PC-9 (cell line): Measurements from ENCODE around the gene HMGXB4. TPM values are rescaled to one million over a fixed set of nuclear protein-coding genes. Genes with fewer than 3 reads are reported as not detected.

Experiments
- BruUV-seq: library from RNA; stranded (reverse); fragments of 400-500 nt; replicated peaks from 2 replicates; lab custom pipeline; 2021; lab: Mats Ljungman, UMichigan
- CTCF ChIA-PET: fragments of 300-600 bp; sonication (Branson Sonifier 250); formaldehyde crosslinking; loops from one replicate; lab custom pipeline; 2022; ENCODE audit warnings: antibody characterized with exemption; lab: Charles Lee
- POLR2A ChIA-PET: fragments of 300-600 bp; sonication (Branson Sonifier 250); formaldehyde crosslinking; loops from one replicate; lab custom pipeline; 2022; ENCODE audit warnings: antibody characterized with exemption; ENCODE audit not compliant: unreplicated experiment; lab: Charles Lee
- DNase-seq, 2 experiments: peaks; one replicate each; pipeline versions ENCODE4 v3.0.0 to v3.0.0-alpha.2; 2015 to 2022; ENCODE audit warnings: mixed read lengths in 1 of 2
- H2AFZ ChIP-seq: fragments of 200-600 bp; sonication (generic); 2 replicates; pipeline ENCODE4 v1.8.1; 2017; ENCODE audit warnings: antibody characterized with exemption
- H3F3A ChIP-seq: fragments of 200-600 bp; sonication (generic); 2 replicates; pipeline ENCODE4 v1.8.1; 2017; ENCODE audit warnings: antibody characterized with exemption, mild to moderate bottlenecking, low read depth; ENCODE audit not compliant: insufficient read depth
- H3K27ac ChIP-seq: fragments of 200-600 bp; sonication (generic); 2 replicates; pipeline ENCODE4 v1.6.1; 2016; ENCODE audit warnings: mixed run types
- H3K27me3 ChIP-seq: fragments of 200-600 bp; sonication (generic); 2 replicates; pipeline ENCODE4 v1.6.1; 2016; ENCODE audit warnings: low read depth, mixed run types; ENCODE audit not compliant: insufficient read depth
- H3K36me3 ChIP-seq: fragments of 200-600 bp; sonication (generic); 2 replicates; pipeline ENCODE4 v1.6.1; 2016; ENCODE audit warnings: low read depth, mixed run types
- H3K4me1 ChIP-seq: fragments of 200-600 bp; sonication (generic); replicated peaks from 2 replicates; pipeline ENCODE4 v1.6.1; 2016; ENCODE audit warnings: mixed run types; ENCODE audit not compliant: insufficient read depth
- H3K4me2 ChIP-seq: fragments of 200-600 bp; sonication (generic); 2 replicates; pipeline ENCODE4 v1.6.1; 2017; ENCODE audit warnings: mixed run types
- H3K4me3 ChIP-seq: fragments of 200-600 bp; sonication (generic); 2 replicates; pipeline ENCODE4 v1.6.1; 2016; ENCODE audit warnings: mixed run types
- H3K79me2 ChIP-seq: fragments of 200-600 bp; sonication (generic); 2 replicates; pipeline ENCODE4 v1.6.1; 2017; ENCODE audit warnings: low read depth, mixed run types
- H3K9me2 ChIP-seq: fragments of 200-600 bp; sonication (generic); 2 replicates; pipeline ENCODE4 v1.8.1; 2017; ENCODE audit warnings: mild to moderate bottlenecking; ENCODE audit not compliant: insufficient read depth
- H3K9me3 ChIP-seq: fragments of 200-600 bp; sonication (generic); 2 replicates; pipeline ENCODE4 v1.8.1; 2016; ENCODE audit warnings: low read depth; ENCODE audit not compliant: insufficient read depth
- H4K20me1 ChIP-seq: fragments of 200-600 bp; sonication (generic); 2 replicates; pipeline ENCODE4 v1.8.1; 2017; ENCODE audit not compliant: insufficient read depth
- EZH2 ChIP-seq: fragments of 200-600 bp; sonication (generic); IDR thresholded peaks from 2 replicates; pipeline ENCODE4 v1.8.0; 2017; ENCODE audit warnings: antibody characterized with exemption, low read depth
- intact Hi-C: fragments of 100-400 bp; cut with micrococcal nuclease; formaldehyde crosslinking; loops from one replicate; pipeline ENCODE4 v1.10.0; 2022; ENCODE audit not compliant: unreplicated experiment
- total RNA-seq: library from RNA; stranded (reverse); gene quantifications from 2 replicates; pipeline ENCODE4 v1.2.3, GENCODE V29; 2021
- TF ChIP-seq, protein P1 (sequence below): fragments of 200-600 bp; sonication (generic); conservative IDR thresholded peaks from 2 replicates; pipeline ENCODE4 v1.6.1; 2017; ENCODE audit warnings: mixed run types, antibody characterized with exemption, mild to moderate bottlenecking, moderate library complexity

The HMGXB4 gene
- total RNA-seq, 1 experiment from 2014 or later = 29.2 TPM

DNA sequence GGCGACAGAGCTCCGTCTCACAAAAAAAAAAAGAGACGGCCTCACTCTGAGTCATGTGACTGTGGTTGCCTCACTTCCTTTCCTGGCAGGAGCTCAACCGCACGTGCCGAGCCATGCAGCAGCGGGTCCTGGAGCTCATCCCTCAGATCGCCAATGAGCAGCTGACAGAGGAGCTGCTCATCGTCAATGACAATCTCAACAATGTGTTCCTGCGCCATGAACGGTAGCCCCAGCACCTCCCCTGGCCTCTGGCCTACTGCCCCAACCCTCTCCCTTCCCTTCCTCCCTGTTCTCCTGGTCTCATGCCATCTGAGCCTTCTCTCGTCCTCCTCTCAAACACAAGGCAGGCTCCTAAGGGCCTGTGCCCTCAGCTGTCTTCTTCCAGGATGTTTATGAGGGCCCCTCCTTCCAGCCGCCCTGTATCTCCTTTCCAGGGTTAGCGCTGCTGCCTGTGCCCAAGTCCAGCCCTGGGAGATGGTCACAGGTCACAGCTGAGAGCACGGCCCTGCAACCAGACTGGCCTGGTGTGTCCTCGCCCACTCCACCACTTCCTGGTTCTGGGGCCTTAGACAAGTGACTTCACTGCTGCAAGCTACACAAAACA, 73.1 kb downstream of the HMGXB4 start:
- Histone ChIP-seq H3K4me3 (no peak overlapping the region), H4K20me1 (no peaks in the 10 kb centered on the region), H2AFZ (no peak overlapping the region), H3K9me2 (no peaks in the 10 kb centered on the region), H3K27ac (no peak overlapping the region), H3K4me1 (0 out of 2 replicates have a peak, but pooled peaks cover 3% of the 10 kb centered on the region), H3F3A (peaks cover 12% of the 10 kb centered on the region; the same call in 1 of the 2 replicates), H3K79me2 (no peaks in the 10 kb centered on the region), H3K4me2 (no peak overlapping the region), H3K27me3 (no peaks in the 10 kb centered on the region), H3K36me3 (peaks cover 31% of the 10 kb centered on the region), H3K9me3 (no peaks in the 10 kb centered on the region)
- BruUV-seq = no TSS peak
- CTCF ChIA-PET = interaction anchor here (0.6 to 1.1 kb wide), 3 partner anchors 27 to 103 kb away, joined by 3 to 7 read pairs (median 3); no protein-coding TSS in a partner anchor
- intact Hi-C loops = no loop called here
- peak in 1 of 2 experiments; percentile 54 for DNase-seq
- POLR2A ChIA-PET = interaction anchor here (0.5 to 0.7 kb wide), 2 partner anchors 72 to 99 kb away, joined by 3 to 10 read pairs; no protein-coding TSS in a partner anchor
- TF ChIP-seq, protein P1, sequence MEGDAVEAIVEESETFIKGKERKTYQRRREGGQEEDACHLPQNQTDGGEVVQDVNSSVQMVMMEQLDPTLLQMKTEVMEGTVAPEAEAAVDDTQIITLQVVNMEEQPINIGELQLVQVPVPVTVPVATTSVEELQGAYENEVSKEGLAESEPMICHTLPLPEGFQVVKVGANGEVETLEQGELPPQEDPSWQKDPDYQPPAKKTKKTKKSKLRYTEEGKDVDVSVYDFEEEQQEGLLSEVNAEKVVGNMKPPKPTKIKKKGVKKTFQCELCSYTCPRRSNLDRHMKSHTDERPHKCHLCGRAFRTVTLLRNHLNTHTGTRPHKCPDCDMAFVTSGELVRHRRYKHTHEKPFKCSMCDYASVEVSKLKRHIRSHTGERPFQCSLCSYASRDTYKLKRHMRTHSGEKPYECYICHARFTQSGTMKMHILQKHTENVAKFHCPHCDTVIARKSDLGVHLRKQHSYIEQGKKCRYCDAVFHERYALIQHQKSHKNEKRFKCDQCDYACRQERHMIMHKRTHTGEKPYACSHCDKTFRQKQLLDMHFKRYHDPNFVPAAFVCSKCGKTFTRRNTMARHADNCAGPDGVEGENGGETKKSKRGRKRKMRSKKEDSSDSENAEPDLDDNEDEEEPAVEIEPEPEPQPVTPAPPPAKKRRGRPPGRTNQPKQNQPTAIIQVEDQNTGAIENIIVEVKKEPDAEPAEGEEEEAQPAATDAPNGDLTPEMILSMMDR = no peak
- no peak for TF ChIP-seq EZH2

DNA sequence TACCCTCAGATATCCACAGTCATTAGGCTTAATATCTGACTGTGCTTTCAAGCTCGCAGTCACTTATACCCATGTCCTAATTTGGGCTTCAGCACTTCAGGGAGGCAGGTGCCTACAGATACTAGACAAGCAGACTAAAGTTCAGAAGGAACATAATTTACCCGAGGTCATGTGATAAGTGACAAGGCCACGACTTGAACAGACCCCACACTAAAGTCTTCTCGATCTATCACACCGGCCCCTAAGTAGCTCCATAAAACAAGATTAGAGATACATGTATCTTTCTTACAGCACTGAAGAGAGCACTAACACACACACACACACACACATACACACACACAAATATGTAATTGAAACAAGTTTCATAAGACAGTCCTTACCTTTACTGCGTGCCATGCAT, 75.0 kb downstream of the HMGXB4 start:
- CTCF ChIA-PET = no interaction called here
- H3K9me2 ChIP-seq = no peaks in the 10 kb centered on the region
- no peak for DNase-seq
- H3F3A ChIP-seq = peaks cover 8% of the 10 kb centered on the region; the same call in 1 of the 2 replicates
- POLR2A ChIA-PET = no interaction called here
- H3K36me3 ChIP-seq = peaks cover 14% of the 10 kb centered on the region
- no peaks in the 10 kb centered on the region; the same call in 1 of the 2 replicates for H4K20me1 ChIP-seq
- H3K27ac ChIP-seq = no peak overlapping the region
- no peak overlapping the region for H2AFZ ChIP-seq
- H3K4me3 ChIP-seq = no peak overlapping the region
- H3K79me2 ChIP-seq = no peaks in the 10 kb centered on the region
- BruUV-seq = no TSS peak
- TF ChIP-seq EZH2 = no peak
- TF ChIP-seq, protein P1 = no peak
- H3K27me3 ChIP-seq = no peaks in the 10 kb centered on the region
- no peaks in the 10 kb centered on the region for H3K9me3 ChIP-seq
- H3K4me2 ChIP-seq = no peak overlapping the region
- 0 out of 2 replicates have a peak, but pooled peaks cover 4% of the 10 kb centered on the region for H3K4me1 ChIP-seq
- intact Hi-C loops = no loop called here

DNA sequence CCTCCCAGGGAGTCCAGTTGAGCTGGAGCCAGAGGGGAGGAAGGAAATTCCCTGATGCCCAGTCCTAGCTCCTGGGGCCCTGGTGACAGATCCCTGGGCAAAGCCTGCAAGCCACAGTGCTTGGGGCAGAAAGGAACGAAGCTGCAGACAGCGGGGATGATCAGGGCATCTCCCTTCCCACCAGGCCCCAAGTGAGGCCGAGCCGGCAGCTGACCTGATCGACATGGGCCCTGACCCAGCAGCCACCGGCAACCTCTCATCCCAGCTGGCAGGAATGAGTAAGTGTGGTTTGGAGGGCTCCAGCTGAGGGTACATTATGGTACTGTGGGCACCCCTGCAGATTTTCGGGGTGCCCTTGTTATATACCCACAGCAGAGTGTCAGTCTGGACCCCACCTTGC, 75.9 kb downstream of the HMGXB4 start:
- Histone ChIP-seq H3K4me2 (no peak overlapping the region), H3K36me3 (peaks cover 14% of the 10 kb centered on the region), H3K27me3 (no peaks in the 10 kb centered on the region), H3K79me2 (no peaks in the 10 kb centered on the region), H3F3A (peaks cover 8% of the 10 kb centered on the region; the same call in 1 of the 2 replicates), H3K4me3 (no peak overlapping the region), H4K20me1 (no peaks in the 10 kb centered on the region; the same call in 1 of the 2 replicates), H2AFZ (no peak overlapping the region), H3K9me3 (no peaks in the 10 kb centered on the region), H3K27ac (no peak overlapping the region), H3K4me1 (0 out of 2 replicates have a peak, but pooled peaks cover 4% of the 10 kb centered on the region), H3K9me2 (no peaks in the 10 kb centered on the region)
- no TSS peak for BruUV-seq
- TF ChIP-seq EZH2 = no peak
- TF ChIP-seq, protein P1 = no peak
- intact Hi-C loops = no loop called here
- DNase-seq = no peak
- CTCF ChIA-PET = no interaction called here
- POLR2A ChIA-PET = no interaction called here
